Astrocyte (in vitro differentiated cells and primary cell): ENCODE measurements around the gene RIMKLB.
"Not testable (repeated sequence)": the region's sequence is repeated elsewhere in the genome, so short reads cannot be mapped to it uniquely, and the experiment has no call there.

Experiments used
- EZH2 ChIP-seq: IDR thresholded peaks from 2 replicates; pipeline ENCODE4 v1.6.1; 2012; ENCODE audit warnings: mild to moderate bottlenecking, low read length, inconsistent platforms; ENCODE audit not compliant: insufficient read depth
- TF ChIP-seq, protein P1 (sequence below): IDR thresholded peaks from 2 replicates; pipeline ENCODE4 v1.5.1; 2011; ENCODE audit warnings: low read depth, mild to moderate bottlenecking, inconsistent platforms, low read length, moderate library complexity; ENCODE audit not compliant: insufficient read depth

DNA sequence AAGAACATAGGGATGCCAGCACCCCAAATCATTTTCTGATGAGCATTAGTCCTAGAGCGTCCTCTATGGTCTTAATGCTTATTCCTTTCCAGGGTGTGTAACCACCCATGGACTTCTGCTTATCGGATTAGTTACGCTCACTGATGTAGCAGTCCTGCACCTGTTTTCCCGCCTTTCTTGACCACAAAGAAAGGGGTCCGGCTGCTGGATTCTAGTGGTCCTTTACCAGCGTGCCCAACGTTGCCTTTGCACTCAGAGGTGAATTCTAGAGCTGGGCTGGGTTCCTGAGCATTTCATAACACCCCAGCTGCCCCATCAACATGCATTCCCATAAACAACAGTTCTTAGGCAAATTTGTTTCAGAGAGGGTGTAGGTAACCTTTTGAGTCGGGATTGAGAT, 68.3 kb downstream of the RIMKLB start:
- TF ChIP-seq, protein P1, sequence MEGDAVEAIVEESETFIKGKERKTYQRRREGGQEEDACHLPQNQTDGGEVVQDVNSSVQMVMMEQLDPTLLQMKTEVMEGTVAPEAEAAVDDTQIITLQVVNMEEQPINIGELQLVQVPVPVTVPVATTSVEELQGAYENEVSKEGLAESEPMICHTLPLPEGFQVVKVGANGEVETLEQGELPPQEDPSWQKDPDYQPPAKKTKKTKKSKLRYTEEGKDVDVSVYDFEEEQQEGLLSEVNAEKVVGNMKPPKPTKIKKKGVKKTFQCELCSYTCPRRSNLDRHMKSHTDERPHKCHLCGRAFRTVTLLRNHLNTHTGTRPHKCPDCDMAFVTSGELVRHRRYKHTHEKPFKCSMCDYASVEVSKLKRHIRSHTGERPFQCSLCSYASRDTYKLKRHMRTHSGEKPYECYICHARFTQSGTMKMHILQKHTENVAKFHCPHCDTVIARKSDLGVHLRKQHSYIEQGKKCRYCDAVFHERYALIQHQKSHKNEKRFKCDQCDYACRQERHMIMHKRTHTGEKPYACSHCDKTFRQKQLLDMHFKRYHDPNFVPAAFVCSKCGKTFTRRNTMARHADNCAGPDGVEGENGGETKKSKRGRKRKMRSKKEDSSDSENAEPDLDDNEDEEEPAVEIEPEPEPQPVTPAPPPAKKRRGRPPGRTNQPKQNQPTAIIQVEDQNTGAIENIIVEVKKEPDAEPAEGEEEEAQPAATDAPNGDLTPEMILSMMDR, result not testable (repeated sequence)
- TF ChIP-seq EZH2, result not testable (repeated sequence)
